GM18858 (cell line): ENCODE data around the gene NADSYN1.

Experiments used
- ATAC-seq: cut with Tn5 transposase; IDR thresholded peaks from one replicate; pipeline ENCODE4 v1.9.1; 2021; ENCODE audit not compliant: unreplicated experiment

The NADSYN1 gene

GRCh38 chr11:71450939-71451338 lies 2.1 kb upstream of the NADSYN1 start:
- no peak for ATAC-seq

DNA sequence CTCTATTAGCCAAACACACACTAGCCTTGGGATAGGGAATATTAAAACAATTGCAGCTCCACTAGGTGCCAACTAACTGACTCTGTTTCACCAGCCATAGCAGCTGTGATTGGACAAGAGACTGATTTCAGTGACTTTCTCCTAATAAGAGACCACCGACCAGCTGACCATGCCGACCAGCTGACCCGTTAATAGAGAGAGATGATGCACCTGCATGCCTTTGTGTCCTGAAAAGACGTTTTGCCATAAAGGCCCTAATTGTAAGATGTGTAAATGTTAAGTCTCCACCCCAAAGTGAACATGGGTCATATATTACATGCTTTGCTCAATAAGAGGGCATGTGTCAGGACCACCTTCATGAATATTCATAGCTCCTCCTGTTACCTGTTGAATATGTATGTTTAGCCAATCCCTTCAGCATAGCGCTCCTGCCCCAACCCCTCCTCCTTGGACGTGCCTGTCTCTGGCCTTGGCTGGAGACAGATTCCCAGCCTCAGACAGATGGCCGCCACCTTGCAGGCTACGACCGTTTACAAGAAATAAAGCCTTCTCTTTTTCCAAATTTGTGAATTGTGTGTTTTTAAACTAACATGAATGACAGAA lies 1.3 kb upstream of the NADSYN1 start:
- no peak for ATAC-seq

DNA sequence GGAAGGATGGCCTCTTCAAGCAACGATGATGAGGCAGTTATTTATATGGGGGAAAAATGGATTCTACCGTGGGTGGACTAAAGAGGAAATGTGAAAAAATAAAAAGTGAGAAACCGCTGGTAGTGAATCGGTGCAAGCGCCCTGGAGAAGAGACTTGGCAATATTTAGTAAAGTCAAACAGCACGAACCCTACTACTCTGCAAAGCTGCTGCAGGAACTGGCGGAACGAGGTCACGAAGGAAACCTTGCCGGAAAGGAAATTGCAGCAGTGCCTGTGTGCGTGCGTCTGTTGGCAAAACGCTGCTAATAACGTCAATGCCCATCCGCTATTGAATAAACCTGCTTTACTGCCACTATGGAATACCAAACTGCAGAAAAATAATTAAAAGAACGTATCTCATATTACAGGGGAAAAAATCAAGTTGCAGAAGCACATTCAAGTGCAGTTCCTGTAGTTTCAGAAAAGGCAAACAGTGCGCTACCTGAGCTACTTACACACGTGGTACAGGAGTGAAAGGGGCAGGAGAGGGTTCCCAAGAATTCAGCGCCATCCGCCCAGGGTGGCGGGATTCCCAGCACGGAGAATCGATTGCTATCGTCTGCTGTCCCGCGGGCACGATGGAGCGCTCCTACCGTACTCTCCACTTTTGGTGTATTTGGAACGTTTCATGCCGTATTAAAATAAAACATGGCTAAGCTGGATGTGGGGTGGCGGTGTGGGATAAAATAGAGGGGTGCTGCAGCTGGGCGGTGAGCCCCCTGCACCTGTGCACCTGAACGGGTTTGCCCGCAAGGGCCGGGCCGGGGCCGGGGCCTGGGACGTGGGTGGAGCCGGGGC lies 585 bp upstream of the NADSYN1 start:
- ATAC-seq = no peak

- ATAC-seq = no peak
Observed at GRCh38 chr11:71453918-71454304, 908 bp downstream of the NADSYN1 start.

DNA sequence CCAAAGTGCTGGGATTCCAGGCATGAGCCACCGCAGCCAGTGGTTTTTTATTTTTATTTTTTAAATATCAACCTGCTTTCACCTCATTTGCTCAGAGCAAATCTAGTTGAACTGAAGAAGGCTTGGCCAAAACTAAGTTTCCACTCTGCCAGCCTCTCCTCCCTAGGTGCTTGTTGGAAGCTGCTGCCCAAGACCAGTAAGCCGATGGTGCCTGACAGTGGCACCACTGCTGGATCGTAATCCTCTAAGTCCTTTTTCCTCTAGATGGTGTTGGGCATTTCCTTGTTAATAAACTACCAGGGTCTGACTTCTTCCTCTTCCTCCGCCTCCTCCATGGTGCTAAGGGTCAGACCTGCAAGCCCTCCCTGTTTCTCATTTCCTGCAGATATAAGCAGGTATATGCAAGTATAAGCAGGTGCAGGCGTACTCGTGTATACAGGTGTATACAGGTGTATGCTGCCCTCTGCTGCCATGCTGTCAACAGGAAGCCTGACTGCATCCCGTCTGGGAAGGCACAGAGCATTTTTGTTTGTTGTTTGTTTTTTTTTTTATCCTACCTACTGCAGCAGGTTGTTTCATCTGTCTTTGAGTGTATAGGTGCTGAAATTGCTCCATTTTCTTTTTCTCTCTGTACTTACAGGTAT lies 1.6 kb downstream of the NADSYN1 start:
- ATAC-seq = no peak

GRCh38 chr11:71456294-71456693 lies 3.3 kb downstream of the NADSYN1 start:
- ATAC-seq = no peak

DNA sequence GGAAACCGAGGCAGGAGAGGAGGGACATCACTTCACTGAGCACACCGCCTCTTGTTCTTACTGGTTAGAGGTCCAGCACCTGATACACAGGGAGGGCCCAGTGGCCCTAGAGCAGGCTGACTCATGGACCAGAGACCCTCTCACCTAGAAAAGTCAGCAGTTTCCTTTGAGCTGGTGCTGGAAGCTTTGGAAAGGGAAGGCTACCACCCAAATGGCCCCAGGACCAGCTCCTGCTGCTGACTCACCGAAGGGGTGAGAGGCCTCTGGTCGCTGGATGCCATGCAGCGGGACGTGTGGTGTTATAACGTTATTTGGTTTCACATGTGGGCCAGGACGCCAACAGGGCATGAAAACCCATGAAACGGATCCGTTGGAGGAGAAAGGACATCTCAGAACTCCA lies 3.8 kb downstream of the NADSYN1 start:
- ATAC-seq = no peak

DNA sequence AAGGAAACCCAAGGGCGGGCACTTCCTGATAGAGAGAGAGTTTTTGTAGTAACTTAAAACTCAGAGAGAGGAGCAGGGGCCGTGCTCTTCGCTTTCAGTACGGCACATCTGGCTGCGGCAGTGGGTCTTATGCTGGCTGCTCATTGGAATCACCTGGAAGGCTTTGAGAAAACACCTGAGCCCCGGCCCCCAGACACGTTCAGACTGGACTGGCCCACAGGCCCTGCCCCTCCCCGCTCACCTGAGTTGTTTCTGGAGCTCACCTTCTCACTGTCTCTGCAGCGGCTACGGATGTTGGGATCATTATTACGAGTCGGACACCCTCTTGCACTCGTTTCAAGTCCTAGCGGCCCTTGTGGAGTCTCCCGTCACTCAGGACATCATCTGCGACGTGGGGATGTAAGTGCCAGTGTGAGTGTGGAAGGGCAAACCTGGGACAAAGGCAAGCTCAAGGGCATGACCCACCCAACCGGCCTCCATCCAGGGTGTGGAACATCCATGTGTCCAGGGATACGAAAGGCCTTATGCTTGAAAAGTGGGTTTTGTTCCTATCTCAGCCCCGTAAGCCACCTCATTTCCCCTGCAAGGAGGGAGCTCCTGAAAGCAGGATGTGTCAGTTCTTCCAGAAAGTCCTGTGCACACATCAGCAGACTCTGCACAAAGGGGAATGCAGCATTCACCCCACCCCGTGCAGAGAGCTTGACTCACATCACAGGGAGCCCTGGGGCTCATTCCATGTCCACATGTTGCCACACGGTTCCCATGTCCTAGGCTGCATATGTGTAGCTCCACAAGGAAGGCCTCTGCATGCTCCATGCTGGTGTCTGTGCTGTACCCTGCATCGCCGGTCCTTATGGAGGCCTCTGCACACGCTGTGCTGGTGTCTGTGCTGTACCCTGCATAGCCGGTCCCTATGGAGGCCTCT lies 5.4 kb downstream of the NADSYN1 start:
- ATAC-seq = no peak

GRCh38 chr11:71459076-71459766 lies 6.2 kb downstream of the NADSYN1 start:
- no peak for ATAC-seq

GRCh38 chr11:71459767-71460320 lies 6.8 kb downstream of the NADSYN1 start:
- ATAC-seq = no peak

DNA sequence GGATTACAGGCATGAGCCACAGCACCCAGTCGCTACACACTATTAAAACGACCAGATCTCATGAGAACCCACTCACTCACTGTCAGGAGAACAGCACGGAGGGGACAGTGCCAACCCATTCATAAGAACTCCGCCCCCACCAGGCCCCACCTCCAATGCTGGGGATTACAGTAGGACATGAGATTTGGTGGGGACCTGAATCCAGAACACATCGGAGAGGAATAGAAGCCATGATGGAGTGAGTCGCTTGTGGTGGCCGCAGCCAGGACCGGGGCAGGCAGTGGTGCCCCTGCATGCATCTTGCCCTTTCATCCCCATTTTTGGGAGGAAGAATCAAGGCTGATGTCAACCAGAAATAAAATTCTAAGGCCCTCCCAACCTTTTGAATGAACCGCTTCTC lies 8.7 kb downstream of the NADSYN1 start:
- no peak for ATAC-seq

- no peak for ATAC-seq
Observed at GRCh38 chr11:71462726-71463125, 9.7 kb downstream of the NADSYN1 start.

DNA sequence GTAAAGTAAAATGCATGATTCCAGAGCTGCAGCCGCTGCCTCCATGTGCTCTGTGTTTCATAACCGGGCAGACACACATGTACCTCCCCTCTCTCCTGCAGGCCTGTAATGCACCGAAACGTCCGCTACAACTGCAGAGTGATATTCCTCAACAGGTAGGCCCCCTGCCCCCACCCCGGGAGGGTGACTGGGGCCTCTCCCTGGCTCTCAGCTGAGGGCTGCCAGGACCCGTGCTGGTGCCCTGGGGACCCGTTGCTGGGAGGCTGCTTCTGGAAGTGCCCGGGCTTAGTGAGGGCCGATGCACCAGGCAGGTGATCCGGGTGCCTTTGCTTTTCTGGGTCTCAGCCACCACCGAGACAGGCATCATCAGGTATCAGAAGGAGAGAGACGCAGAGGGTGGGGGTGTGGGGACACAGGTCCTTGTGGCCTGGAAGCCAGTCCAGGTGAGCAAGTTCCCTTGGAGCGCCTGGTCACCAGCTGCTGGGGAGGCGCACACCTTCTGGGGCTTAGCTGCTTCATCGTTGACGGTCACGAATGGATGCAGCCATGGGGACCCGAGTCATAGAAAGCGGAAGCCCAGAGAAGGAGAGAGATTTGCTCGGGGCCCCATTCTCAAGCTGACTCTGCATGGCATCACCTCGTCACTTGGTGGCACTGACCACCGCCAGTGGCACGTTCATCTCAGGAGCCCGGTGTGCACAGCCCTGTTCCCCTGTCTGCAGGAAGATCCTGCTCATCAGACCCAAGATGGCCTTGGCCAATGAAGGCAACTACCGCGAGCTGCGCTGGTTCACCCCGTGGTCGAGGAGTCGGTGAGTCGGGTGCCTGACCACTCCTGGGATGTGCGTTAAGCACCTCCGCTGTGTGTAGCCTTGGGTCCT lies 10.6 kb downstream of the NADSYN1 start:
- no peak for ATAC-seq

- ATAC-seq = no peak
Observed at GRCh38 chr11:71465054-71465453, 12.1 kb downstream of the NADSYN1 start.

DNA sequence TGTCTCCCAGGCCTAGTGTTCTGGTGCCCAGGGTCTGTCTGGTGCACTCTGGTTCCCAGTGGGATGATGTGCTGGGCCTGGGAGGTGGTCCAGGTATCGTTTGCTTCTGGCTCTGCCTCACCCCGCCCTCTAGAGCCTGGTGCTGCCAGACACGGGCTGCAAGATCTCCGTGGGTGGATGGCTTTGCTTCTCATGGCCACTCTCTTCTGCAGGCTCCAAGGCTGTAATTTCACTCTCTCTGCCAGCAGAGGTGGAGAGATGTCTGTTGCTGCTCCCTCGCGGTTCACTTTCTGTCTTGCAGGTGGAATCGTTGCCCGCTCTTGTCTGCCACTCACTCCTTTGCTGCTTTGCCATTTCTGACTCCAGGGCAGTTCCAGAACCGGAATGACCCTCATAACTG lies 13.4 kb downstream of the NADSYN1 start:
- no peak for ATAC-seq

DNA sequence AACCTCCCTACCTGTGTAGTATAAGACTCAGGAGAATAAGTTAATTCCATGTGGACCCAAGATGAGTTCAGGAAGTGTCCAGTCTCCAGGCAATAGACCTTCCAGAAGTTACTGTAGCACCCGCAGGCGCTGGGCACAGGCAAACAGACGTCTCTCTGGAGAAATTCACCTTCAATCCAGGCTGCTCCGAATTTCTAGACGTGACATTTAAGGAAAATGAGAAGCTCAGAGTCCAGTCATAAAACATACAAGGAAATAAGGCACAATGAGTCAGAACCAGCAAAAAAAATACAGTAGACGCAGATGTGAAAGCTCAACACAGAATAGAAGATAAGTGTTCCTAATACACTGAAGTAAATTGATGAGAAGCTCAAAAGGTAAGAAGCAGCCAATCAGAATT lies 14.2 kb downstream of the NADSYN1 start:
- ATAC-seq = no peak

DNA sequence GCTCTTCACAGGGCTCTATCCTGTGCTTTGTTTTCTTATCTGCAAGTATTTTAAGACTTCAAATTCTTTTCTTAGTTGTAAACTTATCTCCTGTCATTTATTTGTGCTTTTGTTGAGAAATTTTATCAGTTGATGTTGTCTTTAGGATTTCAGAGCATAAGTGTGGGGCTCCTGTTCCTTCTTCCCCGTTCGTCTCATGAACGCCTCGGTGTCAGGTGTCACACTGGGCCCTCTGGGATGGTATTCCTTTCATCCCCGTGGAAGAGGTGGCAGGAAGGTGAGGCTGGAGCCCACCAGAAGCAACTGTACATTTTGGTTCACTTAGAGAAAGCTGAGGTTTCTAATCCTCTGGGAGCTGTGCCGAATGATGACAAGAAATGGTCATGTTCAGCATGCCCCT lies 17.9 kb downstream of the NADSYN1 start:
- ATAC-seq = no peak

GRCh38 chr11:71472357-71472885 lies 19.4 kb downstream of the NADSYN1 start:
- ATAC-seq = no peak
